ENCODE measurements around the gene TXNDC11. TPM values are rescaled to one million over a fixed set of nuclear protein-coding genes. Genes with fewer than 3 reads are reported as not detected.
"Not testable (repeated sequence)": the region's sequence is repeated elsewhere in the genome, so short reads cannot be mapped to it uniquely, and the experiment has no call there.

TXNDC11 gene, protein sequence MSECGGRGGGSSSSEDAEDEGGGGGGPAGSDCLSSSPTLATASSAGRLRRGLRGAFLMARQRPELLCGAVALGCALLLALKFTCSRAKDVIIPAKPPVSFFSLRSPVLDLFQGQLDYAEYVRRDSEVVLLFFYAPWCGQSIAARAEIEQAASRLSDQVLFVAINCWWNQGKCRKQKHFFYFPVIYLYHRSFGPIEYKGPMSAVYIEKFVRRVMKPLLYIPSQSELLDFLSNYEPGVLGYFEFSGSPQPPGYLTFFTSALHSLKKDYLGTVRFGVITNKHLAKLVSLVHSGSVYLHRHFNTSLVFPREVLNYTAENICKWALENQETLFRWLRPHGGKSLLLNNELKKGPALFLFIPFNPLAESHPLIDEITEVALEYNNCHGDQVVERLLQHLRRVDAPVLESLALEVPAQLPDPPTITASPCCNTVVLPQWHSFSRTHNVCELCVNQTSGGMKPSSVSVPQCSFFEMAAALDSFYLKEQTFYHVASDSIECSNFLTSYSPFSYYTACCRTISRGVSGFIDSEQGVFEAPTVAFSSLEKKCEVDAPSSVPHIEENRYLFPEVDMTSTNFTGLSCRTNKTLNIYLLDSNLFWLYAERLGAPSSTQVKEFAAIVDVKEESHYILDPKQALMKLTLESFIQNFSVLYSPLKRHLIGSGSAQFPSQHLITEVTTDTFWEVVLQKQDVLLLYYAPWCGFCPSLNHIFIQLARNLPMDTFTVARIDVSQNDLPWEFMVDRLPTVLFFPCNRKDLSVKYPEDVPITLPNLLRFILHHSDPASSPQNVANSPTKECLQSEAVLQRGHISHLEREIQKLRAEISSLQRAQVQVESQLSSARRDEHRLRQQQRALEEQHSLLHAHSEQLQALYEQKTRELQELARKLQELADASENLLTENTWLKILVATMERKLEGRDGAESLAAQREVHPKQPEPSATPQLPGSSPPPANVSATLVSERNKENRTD
- 35.1 and 36.1 TPM in 2 replicates for total RNA-seq

DNA sequence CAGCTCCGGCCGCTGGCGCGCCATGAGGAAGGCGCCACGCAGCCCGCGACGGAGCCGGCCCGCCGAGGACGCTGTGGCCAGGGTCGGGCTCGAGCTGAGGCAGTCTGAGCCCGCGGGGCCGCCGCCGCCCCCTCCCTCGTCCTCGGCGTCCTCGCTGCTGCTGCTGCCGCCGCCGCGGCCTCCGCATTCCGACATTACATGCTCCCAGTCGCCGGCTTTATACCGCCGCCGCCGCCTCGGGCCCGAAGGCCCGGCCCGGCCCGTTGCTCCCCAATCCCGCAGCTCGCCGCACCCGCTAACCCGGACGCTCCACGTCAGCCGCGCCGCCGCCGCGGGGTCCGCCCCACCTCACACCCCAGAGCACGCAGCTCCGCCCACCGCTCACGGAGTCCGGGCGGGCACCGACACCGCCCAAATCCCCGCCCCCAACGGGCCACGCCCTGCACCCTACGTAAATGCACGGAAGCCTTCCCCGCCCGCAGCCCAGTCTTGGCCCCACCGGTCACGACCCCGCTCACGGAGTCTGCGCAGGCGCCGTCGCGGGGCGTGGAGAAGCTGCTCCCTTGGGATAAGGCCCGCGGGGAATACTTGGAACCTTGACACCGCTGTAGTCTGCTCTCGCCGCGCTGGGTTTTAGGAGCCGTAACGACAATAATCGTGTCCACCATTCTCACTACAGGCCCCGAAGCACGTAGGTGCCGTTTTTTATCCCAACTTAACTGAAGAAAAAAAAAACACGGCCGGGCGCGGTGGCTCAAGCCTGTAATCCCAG, at the start of gene TXNDC11:
Gene TXNDC11, minus strand, starts transcription at position 322 of the 772 bp plus-strand sequence. Its CDS starts 127 bp downstream, at position 195.
- TF ChIP-seq, protein P1, sequence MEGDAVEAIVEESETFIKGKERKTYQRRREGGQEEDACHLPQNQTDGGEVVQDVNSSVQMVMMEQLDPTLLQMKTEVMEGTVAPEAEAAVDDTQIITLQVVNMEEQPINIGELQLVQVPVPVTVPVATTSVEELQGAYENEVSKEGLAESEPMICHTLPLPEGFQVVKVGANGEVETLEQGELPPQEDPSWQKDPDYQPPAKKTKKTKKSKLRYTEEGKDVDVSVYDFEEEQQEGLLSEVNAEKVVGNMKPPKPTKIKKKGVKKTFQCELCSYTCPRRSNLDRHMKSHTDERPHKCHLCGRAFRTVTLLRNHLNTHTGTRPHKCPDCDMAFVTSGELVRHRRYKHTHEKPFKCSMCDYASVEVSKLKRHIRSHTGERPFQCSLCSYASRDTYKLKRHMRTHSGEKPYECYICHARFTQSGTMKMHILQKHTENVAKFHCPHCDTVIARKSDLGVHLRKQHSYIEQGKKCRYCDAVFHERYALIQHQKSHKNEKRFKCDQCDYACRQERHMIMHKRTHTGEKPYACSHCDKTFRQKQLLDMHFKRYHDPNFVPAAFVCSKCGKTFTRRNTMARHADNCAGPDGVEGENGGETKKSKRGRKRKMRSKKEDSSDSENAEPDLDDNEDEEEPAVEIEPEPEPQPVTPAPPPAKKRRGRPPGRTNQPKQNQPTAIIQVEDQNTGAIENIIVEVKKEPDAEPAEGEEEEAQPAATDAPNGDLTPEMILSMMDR (IDR thresholded peaks at IDR 0.05; ENCODE audit: insufficient read depth, low read length, poor library complexity, severe bottlenecking) = no peak
- no peaks in the 10 kb centered on the region for H3K27me3 ChIP-seq (ENCODE audit: control insufficient read depth, insufficient read depth, low read length)
- no peaks in the 10 kb centered on the region for H3K36me3 ChIP-seq (ENCODE audit: control insufficient read depth, insufficient read depth, low read length)
- DNase-seq (ENCODE audit: low read depth) = peak; percentile 80
- peak within 1 kb of the TSS; percentile 98 for H3K4me3 ChIP-seq (ENCODE audit: low read depth, low read length)

DNA sequence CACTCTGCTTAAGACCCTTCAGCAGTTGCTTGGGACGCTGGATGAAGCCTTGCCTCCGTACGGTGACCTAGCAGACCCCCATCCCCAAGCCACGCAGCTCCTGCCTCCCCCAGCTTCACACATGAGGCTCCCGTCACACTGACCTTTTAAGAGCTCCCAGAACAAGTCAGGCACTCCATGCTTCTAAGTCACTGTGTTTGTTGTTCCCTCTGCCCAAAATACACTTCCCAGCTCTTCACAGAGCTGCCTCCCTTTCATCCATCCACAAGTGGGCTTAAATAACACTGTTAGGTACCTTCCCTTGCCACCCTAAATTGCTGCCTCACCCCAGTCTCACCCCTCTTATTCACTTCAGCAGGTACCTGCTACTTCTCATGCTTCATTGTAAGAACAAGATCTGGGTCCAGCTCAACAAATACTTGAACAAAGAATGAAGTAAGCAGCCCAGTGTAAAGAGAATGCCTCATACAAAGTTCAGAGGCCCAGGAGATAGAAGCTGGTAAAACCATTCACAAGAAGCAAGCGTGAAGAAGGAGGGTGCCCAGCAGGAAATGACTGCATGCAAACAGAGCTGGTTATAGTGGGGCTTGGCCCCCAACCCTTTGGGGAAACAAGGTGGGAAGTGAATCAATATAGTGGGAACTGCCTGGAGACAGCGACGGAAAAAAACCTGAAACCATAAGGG, 48.6 kb upstream of the TXNDC11 start:
- TF ChIP-seq, protein P1 (IDR thresholded peaks at IDR 0.05; ENCODE audit: insufficient read depth, low read length, poor library complexity, severe bottlenecking) = no peak

GRCh38 chr16:11788914-11789313, 46.3 kb upstream of the TXNDC11 start:
- Histone ChIP-seq H3K27me3 (ENCODE audit: control insufficient read depth, insufficient read depth, low read length) (no peaks in the 10 kb centered on the region), H3K36me3 (ENCODE audit: control insufficient read depth, insufficient read depth, low read length) (no peaks in the 10 kb centered on the region), H3K4me3 (ENCODE audit: low read depth, low read length) (no peak overlapping the region)
- TF ChIP-seq, protein P1 (IDR thresholded peaks at IDR 0.05; ENCODE audit: insufficient read depth, low read length, poor library complexity, severe bottlenecking) = no peak
- no peak for DNase-seq (ENCODE audit: low read depth)

More for the DNA sequence above, 48.6 kb upstream of the TXNDC11 start:
- Histone ChIP-seq H3K36me3 (ENCODE audit: control insufficient read depth, insufficient read depth, low read length) (no peaks in the 10 kb centered on the region), H3K27me3 (ENCODE audit: control insufficient read depth, insufficient read depth, low read length) (no peaks in the 10 kb centered on the region), H3K4me3 (ENCODE audit: low read depth, low read length) (no peak overlapping the region)
- DNase-seq (ENCODE audit: low read depth) = no peak

DNA sequence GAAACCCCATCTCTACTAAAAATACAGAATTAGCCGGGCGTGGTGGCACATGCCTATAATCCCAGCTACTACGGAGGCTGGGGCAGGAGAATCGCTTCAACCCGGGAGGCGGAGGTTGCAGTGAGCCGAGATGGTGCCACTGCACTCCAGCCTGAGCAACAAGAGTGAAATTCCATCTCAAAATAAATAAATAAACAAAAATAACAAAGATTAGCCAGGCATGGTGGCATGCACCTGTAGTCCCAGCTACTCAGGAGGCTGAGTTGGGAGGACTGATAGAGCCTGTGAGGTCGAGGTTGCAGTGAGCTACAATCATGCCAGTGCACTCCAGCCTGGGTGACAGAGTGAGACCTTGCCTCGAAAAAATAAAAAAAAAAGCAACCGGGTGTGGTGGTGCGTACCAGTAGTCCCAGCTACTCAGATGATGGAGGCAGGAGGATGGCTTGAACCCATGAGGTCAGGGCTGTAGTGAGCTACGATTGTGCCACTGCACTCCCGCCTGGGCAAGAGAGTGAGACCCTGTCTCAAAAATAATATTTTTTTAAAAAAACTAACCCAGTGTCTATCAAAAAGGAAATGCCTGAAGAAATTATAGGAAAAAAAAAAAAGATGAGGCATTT, 42.4 kb upstream of the TXNDC11 start:
- DNase-seq (ENCODE audit: low read depth); H3K4me3 ChIP-seq (ENCODE audit: low read depth, low read length); H3K36me3 ChIP-seq (ENCODE audit: control insufficient read depth, insufficient read depth, low read length); H3K27me3 ChIP-seq (ENCODE audit: control insufficient read depth, insufficient read depth, low read length): not testable (repeated sequence)

DNA sequence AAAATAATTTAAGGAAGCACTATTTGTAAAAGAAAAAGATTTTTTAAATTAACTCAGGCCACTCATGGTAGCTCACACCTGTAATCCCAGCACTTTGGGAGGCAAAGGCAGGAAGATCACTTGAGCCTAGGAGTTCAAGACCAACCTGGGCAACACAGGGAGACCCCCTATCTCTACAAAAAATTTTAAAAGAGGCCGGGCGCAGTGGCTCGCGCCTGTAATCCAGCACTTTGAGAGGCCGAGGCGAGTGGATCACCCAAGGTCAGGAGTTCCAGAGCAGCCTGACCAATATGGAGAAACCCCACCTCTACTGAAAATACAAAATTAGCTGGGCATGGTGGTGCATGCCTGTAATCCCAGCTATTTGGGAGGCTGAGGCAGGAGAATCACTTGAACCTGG, 41.7 kb upstream of the TXNDC11 start:
- not testable (repeated sequence) for H3K27me3 ChIP-seq (ENCODE audit: control insufficient read depth, insufficient read depth, low read length); DNase-seq (ENCODE audit: low read depth); H3K4me3 ChIP-seq (ENCODE audit: low read depth, low read length); H3K36me3 ChIP-seq (ENCODE audit: control insufficient read depth, insufficient read depth, low read length)

- Histone ChIP-seq H3K27me3 (ENCODE audit: control insufficient read depth, insufficient read depth, low read length) (no peaks in the 10 kb centered on the region), H3K36me3 (ENCODE audit: control insufficient read depth, insufficient read depth, low read length) (no peaks in the 10 kb centered on the region), H3K4me3 (ENCODE audit: low read depth, low read length) (no peak overlapping the region)
- no peak for DNase-seq (ENCODE audit: low read depth)
- TF ChIP-seq, protein P1 (IDR thresholded peaks at IDR 0.05; ENCODE audit: insufficient read depth, low read length, poor library complexity, severe bottlenecking) = no peak
Measured at GRCh38 chr16:11784038-11784369, 41.3 kb upstream of the TXNDC11 start.
